Panc1 (cell line): ENCODE measurements around the gene ATP13A4. TPM values are rescaled to one million over a fixed set of nuclear protein-coding genes. Genes with fewer than 3 reads are reported as not detected.

Experiments
- ATAC-seq: fragments of 200-7000 bp; cut with Tn5 transposase; 2 replicates; pipeline ENCODE4 v1.9.1; 2020; ENCODE audit warnings: mild to moderate bottlenecking, moderate library complexity
- BruUV-seq: library from RNA; stranded (reverse); fragments of 400-500 nt; replicated peaks from 2 replicates; lab custom pipeline; 2021; lab: Mats Ljungman, UMichigan
- CTCF ChIA-PET: fragments of 300-600 bp; sonication (Branson Sonifier 250); formaldehyde crosslinking; loops from one replicate; lab custom pipeline; 2022; ENCODE audit warnings: antibody characterized with exemption; lab: Charles Lee
- POLR2A ChIA-PET: fragments of 300-600 bp; sonication (Branson Sonifier 250); formaldehyde crosslinking; loops from one replicate; lab custom pipeline; 2022; ENCODE audit warnings: antibody characterized with exemption; lab: Charles Lee
- DNase-seq: peaks from one replicate; pipeline ENCODE4 v3.0.0-alpha.2; 2010; ENCODE audit warnings: low read depth, low spot score
- H3K27ac ChIP-seq: 2 replicates; pipeline ENCODE4 v1.5.1; 2011; ENCODE audit warnings: mild to moderate bottlenecking, low read length, inconsistent platforms
- H3K27me3 ChIP-seq: fragments of 200-500 bp; sonication (Bioruptor generic); 2 replicates; pipeline ENCODE4 v1.6.0; 2014; ENCODE audit warnings: low read length, inconsistent platforms; ENCODE audit not compliant: control insufficient read depth, insufficient read depth
- H3K36me3 ChIP-seq: fragments of 200-500 bp; sonication (Bioruptor generic); 2 replicates; pipeline ENCODE4 v1.5.1; 2014; ENCODE audit warnings: inconsistent platforms, mild to moderate bottlenecking, low read length, moderate library complexity; ENCODE audit not compliant: control insufficient read depth, insufficient read depth
- H3K4me1 ChIP-seq: 2 replicates; pipeline ENCODE4 v1.5.1; 2011; ENCODE audit warnings: inconsistent platforms, mild to moderate bottlenecking, low read length, moderate library complexity; ENCODE audit not compliant: control insufficient read depth, insufficient read depth
- H3K4me3 ChIP-seq, 2 experiments: 2 replicates each; pipeline ENCODE4 v1.5.1; 2011 to 2012; ENCODE audit warnings: low read depth in 2 of 2, low read length in 2 of 2, mild to moderate bottlenecking in 2 of 2, inconsistent platforms in 1 of 2, moderate library complexity in 1 of 2
- H3K9me3 ChIP-seq: fragments of 200-500 bp; sonication (Bioruptor generic); 2 replicates; pipeline ENCODE4 v1.5.1; 2014; ENCODE audit warnings: low read depth, mild to moderate bottlenecking, inconsistent platforms, low read length, moderate library complexity; ENCODE audit not compliant: control insufficient read depth, insufficient read depth
- CTCF ChIP-seq: fragments of 450-650 bp; IDR thresholded peaks from 2 replicates; pipeline ENCODE4 v1.5.1; 2017; ENCODE audit warnings: mild to moderate bottlenecking
- POLR2AphosphoS5 ChIP-seq: IDR thresholded peaks from 2 replicates; pipeline ENCODE4 v1.6.1; 2012; ENCODE audit warnings: mild to moderate bottlenecking, low read depth, low read length, moderate library complexity
- REST ChIP-seq, 2 experiments: IDR thresholded peaks; 2 replicates each; pipeline ENCODE4 v1.6.1; 2011 to 2012; ENCODE audit warnings: low read depth in 2 of 2, control low read depth in 1 of 2, low read length in 1 of 2, mild to moderate bottlenecking in 1 of 2, moderate library complexity in 1 of 2; ENCODE audit not compliant: insufficient read depth in 1 of 2
- SIN3A ChIP-seq: IDR thresholded peaks from 2 replicates; pipeline ENCODE4 v1.6.1; 2012; ENCODE audit warnings: low read depth, mild to moderate bottlenecking, low read length, moderate library complexity, borderline replicate concordance; ENCODE audit not compliant: insufficient read depth
- TCF7L2 ChIP-seq: IDR thresholded peaks from 2 replicates; pipeline ENCODE4 v1.6.1; 2011; ENCODE audit warnings: mild to moderate bottlenecking, low read depth, low read length, inconsistent platforms
- in situ Hi-C: cut with HindIII; loops from 2 replicates; pipeline ENCODE4 v1.10.0; 2016; ENCODE audit warnings: low sequenced_read_pairs, low pct_unique_long_range_greater_than_20kb
- intact Hi-C: fragments of 100-400 bp; cut with micrococcal nuclease; formaldehyde crosslinking; loops from one replicate; pipeline ENCODE4 v1.10.0; 2022; ENCODE audit not compliant: unreplicated experiment
- total RNA-seq: library from RNA; stranded (reverse); gene quantifications from one replicate; pipeline ENCODE4 v1.2.1, GENCODE V29; 2021; ENCODE audit not compliant: unreplicated experiment

ATP13A4 gene
- total RNA-seq, 1 experiment from 2014 or later, result not detected

- intact Hi-C loops (no loop called here), in situ Hi-C loops (no loop called here)
- TF ChIP-seq CTCF, result no peak
- TF ChIP-seq SIN3A, result no peak
- no peak for TF ChIP-seq POLR2AphosphoS5
- TF ChIP-seq TCF7L2, result no peak
- no peak for TF ChIP-seq REST (IDR thresholded peaks at IDR 0.05; ENCODE audit: insufficient read depth in 1 of 2, low read depth in 2 of 2, low read length in 1 of 2)
- H3K9me3 ChIP-seq, result peaks cover 11% of the 10 kb centered on the region; the same call in 1 of the 2 replicates
- H3K4me1 ChIP-seq, result no peaks in the 10 kb centered on the region
- H3K36me3 ChIP-seq, result no peaks in the 10 kb centered on the region
- ChIA-PET CTCF (no interaction called here), POLR2A (no interaction called here)
- H3K27ac ChIP-seq, result no peak overlapping the region
- no peak overlapping the region for H3K4me3 ChIP-seq
- no peaks in the 10 kb centered on the region for H3K27me3 ChIP-seq
- no TSS peak for BruUV-seq
- no peak for ATAC-seq
- no peak for DNase-seq
Observed at GRCh38 chr3:193418576-193419373, 135.9 kb downstream of the ATP13A4 start.

GRCh38 chr3:193416629-193417028, 138.1 kb downstream of the ATP13A4 start:
- Histone ChIP-seq H3K4me3 (no peak overlapping the region), H3K36me3 (no peaks in the 10 kb centered on the region), H3K27me3 (no peaks in the 10 kb centered on the region), H3K9me3 (peaks cover 11% of the 10 kb centered on the region; the same call in 1 of the 2 replicates), H3K27ac (no peak overlapping the region), H3K4me1 (no peaks in the 10 kb centered on the region)
- TF ChIP-seq REST (IDR thresholded peaks at IDR 0.05; ENCODE audit: insufficient read depth in 1 of 2, low read depth in 2 of 2, low read length in 1 of 2) (no peak), SIN3A (no peak), POLR2AphosphoS5 (no peak), TCF7L2 (no peak), CTCF (no peak)
- BruUV-seq, result no TSS peak
- no peak for ATAC-seq
- DNase-seq, result no peak
- CTCF ChIA-PET, result no interaction called here
- in situ Hi-C loops (no loop called here), intact Hi-C loops (no loop called here)
- POLR2A ChIA-PET, result no interaction called here
